IgD-negative memory B cell (primary cell): ENCODE measurements around the gene VAMP7. TPM values are rescaled to one million over a fixed set of nuclear protein-coding genes. Genes with fewer than 3 reads are reported as not detected.
"Not testable (repeated sequence)": the region's sequence is repeated elsewhere in the genome, so short reads cannot be mapped to it uniquely, and the experiment has no call there.

Experiments used
- H3K27ac Mint-ChIP-seq, 3 donors: one replicate each; pipeline ENCODE4 v1.8.0; 2020 to 2022; ENCODE audit warnings: mild to moderate bottlenecking in 3 of 3, mixed read lengths in 3 of 3, moderate library complexity in 1 of 3
- H3K27me3 Mint-ChIP-seq: one replicate; pipeline ENCODE4 v1.8.0; 2021; ENCODE audit warnings: mixed read lengths
- H3K36me3 Mint-ChIP-seq: one replicate; pipeline ENCODE4 v1.8.0; 2020; ENCODE audit warnings: mild to moderate bottlenecking, mixed read lengths
- H3K4me1 Mint-ChIP-seq, 3 donors: one replicate each; pipeline ENCODE4 v1.8.0; 2020 to 2022; ENCODE audit warnings: mixed read lengths in 3 of 3, mild to moderate bottlenecking in 1 of 3
- H3K4me3 Mint-ChIP-seq, 4 donors: one replicate each; pipeline ENCODE4 v1.8.0; 2020 to 2022; ENCODE audit warnings: mild to moderate bottlenecking in 4 of 4, mixed read lengths in 4 of 4, moderate library complexity in 3 of 4
- H3K9me3 Mint-ChIP-seq, 3 donors: one replicate each; pipeline ENCODE4 v1.8.0; 2020 to 2021; ENCODE audit warnings: mixed read lengths in 3 of 3, mild to moderate bottlenecking in 1 of 3
- polyA plus RNA-seq: library from polyadenylated mRNA; unstranded; fragments of 300-500 nt; fragmentation: Illumina TruSeq; gene quantifications from one replicate; pipeline ENCODE4 v1.2.3, GENCODE V29; 2021

Gene VAMP7
- 38.6 TPM for polyA plus RNA-seq

DNA sequence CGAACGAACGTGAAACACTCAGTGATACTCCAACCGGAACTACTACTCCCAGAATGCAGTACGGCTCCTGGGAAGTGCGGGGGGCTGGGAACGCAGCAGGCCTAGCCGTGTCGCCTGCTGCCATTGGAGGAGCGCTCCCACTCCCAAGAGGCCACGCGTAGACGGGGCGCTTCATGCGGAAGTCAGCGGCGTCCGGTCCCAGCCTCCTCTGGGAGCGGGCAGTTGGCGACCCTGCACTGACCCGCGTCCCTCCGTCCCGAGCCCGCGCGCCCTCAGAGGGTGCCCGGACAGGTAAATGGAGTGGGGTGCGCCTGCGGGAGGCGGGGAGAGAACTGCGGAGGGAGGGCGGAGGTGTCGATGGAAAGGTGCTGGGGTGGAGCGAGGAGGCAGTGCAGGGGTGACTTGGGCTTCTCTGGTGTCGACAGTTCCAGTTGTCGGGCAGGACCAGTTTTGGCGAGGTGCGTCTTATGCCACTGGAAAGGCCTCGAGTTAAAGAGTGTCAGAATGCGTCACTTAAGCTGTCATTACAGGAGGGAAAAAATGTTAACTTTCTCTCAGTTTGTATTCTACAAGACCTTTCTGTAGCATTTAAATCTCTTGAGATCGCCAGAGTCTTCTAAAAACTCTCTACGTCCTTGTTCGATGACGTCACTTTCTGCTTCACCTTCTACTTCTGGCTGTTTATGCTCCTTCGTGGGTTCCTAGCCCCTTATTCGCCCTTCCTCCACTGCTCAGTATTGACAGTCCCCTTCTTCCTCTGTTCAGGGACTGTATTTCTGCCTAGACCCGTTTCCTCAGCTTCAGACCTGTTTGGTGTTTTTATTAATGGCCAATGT is at the start of gene VAMP7:
VAMP7 (plus strand) TSS at position 188 of the 836 bp plus-strand sequence. CDS start 8,122 bp downstream, outside the sequence.
- H3K27ac Mint-ChIP-seq: peak within 1 kb of the TSS; percentile 83 to 92 (median 85)
- H3K27me3 Mint-ChIP-seq: peaks cover 2% of the 10 kb centered on the region
- peaks cover 18 to 25% (median 19%) of the 10 kb centered on the region in 3 donors for H3K4me1 Mint-ChIP-seq
- no peaks in the 10 kb centered on the region for H3K9me3 Mint-ChIP-seq
- H3K4me3 Mint-ChIP-seq: peak within 1 kb of the TSS; percentile 91 to 97 (median 96)
- peaks cover 2% of the 10 kb centered on the region for H3K36me3 Mint-ChIP-seq

GRCh38 chrX:155841232-155841631 is 39.9 kb upstream of the VAMP7 start:
- no peaks in the 10 kb centered on the region for H3K27me3 Mint-ChIP-seq
- no peak overlapping the region for H3K27ac Mint-ChIP-seq
- H3K36me3 Mint-ChIP-seq: no peaks in the 10 kb centered on the region
- H3K4me3 Mint-ChIP-seq: no peak overlapping the region
- H3K9me3 Mint-ChIP-seq: peaks cover 0 to 2% (median 0%) of the 10 kb centered on the region in 3 donors
- peaks cover 0 to 2% (median 0%) of the 10 kb centered on the region in 3 donors for H3K4me1 Mint-ChIP-seq

DNA sequence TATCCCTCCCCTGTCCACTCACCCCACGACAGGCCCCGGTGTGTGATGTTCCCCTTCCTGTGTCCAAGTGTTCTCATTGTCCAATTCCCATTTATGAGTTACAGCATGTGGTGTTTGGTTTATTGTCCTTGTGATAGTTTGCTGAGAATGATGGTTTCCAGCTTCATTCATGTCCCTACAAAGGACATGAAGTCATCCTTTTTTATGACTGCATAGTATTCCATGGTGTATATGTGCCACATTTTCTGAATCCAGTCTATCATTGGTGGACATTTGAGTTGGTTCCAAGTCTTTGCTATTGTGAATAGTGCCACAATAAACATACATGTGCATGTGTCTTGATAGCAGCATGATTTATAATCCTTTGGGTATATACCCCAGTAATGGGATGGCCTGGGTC is 29.4 kb upstream of the VAMP7 start:
- not testable (repeated sequence) for H3K36me3 Mint-ChIP-seq, H3K9me3 Mint-ChIP-seq, H3K4me1 Mint-ChIP-seq, H3K27ac Mint-ChIP-seq, H3K4me3 Mint-ChIP-seq, H3K27me3 Mint-ChIP-seq

DNA sequence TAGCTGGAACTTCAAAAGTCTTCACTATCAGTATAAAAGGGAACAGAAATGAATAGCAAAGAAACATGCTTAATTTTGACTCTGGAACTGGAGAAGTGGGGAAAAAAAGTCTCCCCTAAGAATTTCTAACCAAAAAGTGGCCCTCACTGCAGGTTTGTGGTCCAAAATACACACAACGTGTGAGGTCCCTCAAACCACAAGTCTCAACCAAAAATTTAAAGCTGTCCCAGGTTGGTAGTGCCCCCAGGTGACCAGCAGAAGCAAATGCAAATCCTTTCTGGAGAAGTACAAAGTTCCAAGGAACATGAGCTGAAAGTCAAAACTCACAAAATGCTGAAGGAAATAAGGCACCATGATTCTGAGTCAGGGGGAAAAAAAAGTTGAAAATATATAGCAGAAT is 23.6 kb upstream of the VAMP7 start:
- peaks cover 0 to 2% (median 0%) of the 10 kb centered on the region in 3 donors for H3K9me3 Mint-ChIP-seq
- peaks cover 4% of the 10 kb centered on the region for H3K27me3 Mint-ChIP-seq
- no peaks in the 10 kb centered on the region for H3K4me1 Mint-ChIP-seq
- no peak overlapping the region for H3K27ac Mint-ChIP-seq
- H3K4me3 Mint-ChIP-seq: no peak overlapping the region
- H3K36me3 Mint-ChIP-seq: no peaks in the 10 kb centered on the region

DNA sequence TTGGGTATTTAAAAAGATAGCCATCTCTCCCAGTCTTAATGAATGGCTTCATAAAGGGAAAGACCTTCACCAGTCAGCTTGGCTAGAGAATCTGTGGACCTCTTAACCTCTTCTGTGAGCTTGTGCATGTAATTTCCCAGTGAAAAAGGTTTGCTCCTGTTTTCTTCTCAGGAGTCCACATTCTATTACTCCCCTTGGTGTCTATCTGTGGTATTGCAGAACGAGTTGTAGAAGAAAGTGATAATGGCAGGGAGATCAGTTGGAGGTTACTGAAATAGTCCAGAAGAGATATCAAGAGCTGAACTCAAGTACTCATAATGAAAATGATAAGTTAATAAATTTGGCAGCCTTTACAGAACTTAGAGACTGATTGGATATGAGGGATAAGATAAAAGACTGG is 16.5 kb upstream of the VAMP7 start:
- no peak overlapping the region for H3K4me3 Mint-ChIP-seq
- no peak overlapping the region for H3K27ac Mint-ChIP-seq
- no peaks in the 10 kb centered on the region for H3K4me1 Mint-ChIP-seq
- H3K36me3 Mint-ChIP-seq: no peaks in the 10 kb centered on the region
- H3K9me3 Mint-ChIP-seq: peaks cover 7 to 14% (median 9%) of the 10 kb centered on the region in 3 donors
- H3K27me3 Mint-ChIP-seq: no peaks in the 10 kb centered on the region

DNA sequence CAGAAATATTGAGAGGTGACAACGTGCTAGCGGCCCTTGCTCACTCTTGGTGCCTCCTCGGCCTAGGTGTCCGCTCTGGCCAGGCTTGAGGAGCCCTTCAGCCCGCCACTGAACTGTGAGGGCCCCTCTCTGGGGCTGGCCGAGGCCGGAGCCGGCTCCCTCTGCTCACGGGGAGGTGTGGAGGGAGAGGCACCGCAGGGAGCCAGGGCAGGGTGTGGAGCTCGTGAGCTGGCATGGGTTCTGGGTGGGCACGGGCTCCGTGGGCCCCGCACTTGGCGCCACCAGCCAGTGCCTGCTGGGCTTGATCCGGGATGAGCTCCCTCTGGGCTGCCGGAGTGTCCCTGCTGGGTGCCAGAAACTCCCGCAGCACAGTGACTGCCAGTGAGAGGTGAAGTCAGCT is 16.0 kb upstream of the VAMP7 start:
- Mint-ChIP-seq H3K4me3 (no peak overlapping the region), H3K27ac (no peak overlapping the region), H3K4me1 (no peaks in the 10 kb centered on the region), H3K36me3 (no peaks in the 10 kb centered on the region), H3K27me3 (no peaks in the 10 kb centered on the region), H3K9me3 (peaks cover 9 to 14% (median 9%) of the 10 kb centered on the region in 3 donors)

GRCh38 chrX:155867821-155868220 is 13.3 kb upstream of the VAMP7 start:
- H3K27ac Mint-ChIP-seq: no peak overlapping the region
- no peaks in the 10 kb centered on the region for H3K4me1 Mint-ChIP-seq
- no peaks in the 10 kb centered on the region for H3K27me3 Mint-ChIP-seq
- no peak overlapping the region for H3K4me3 Mint-ChIP-seq
- peaks cover 9 to 14% (median 9%) of the 10 kb centered on the region in 3 donors for H3K9me3 Mint-ChIP-seq
- no peaks in the 10 kb centered on the region for H3K36me3 Mint-ChIP-seq

GRCh38 chrX:155870958-155871357 is 10.2 kb upstream of the VAMP7 start:
- Mint-ChIP-seq H3K4me1 (peaks cover 0 to 2% (median 0%) of the 10 kb centered on the region in 3 donors), H3K36me3 (no peaks in the 10 kb centered on the region), H3K27me3 (no peaks in the 10 kb centered on the region), H3K4me3 (no peak overlapping the region), H3K27ac (no peak overlapping the region), H3K9me3 (peaks cover 9 to 14% (median 9%) of the 10 kb centered on the region in 3 donors)

GRCh38 chrX:155871934-155872333 is 9.2 kb upstream of the VAMP7 start:
- Mint-ChIP-seq H3K9me3 (peaks cover 9 to 14% (median 9%) of the 10 kb centered on the region in 3 donors), H3K27ac (no peak overlapping the region), H3K4me3 (no peak overlapping the region), H3K4me1 (peaks cover 4 to 6% (median 4%) of the 10 kb centered on the region in 3 donors), H3K36me3 (no peaks in the 10 kb centered on the region), H3K27me3 (no peaks in the 10 kb centered on the region)

GRCh38 chrX:155873188-155873587 is 8.0 kb upstream of the VAMP7 start:
- Mint-ChIP-seq H3K4me3 (no peak overlapping the region), H3K4me1 (peaks cover 8 to 10% (median 9%) of the 10 kb centered on the region in 3 donors), H3K27me3 (peaks cover 2% of the 10 kb centered on the region), H3K27ac (no peak overlapping the region), H3K9me3 (peaks cover 4 to 5% (median 5%) of the 10 kb centered on the region in 3 donors), H3K36me3 (no peaks in the 10 kb centered on the region)

DNA sequence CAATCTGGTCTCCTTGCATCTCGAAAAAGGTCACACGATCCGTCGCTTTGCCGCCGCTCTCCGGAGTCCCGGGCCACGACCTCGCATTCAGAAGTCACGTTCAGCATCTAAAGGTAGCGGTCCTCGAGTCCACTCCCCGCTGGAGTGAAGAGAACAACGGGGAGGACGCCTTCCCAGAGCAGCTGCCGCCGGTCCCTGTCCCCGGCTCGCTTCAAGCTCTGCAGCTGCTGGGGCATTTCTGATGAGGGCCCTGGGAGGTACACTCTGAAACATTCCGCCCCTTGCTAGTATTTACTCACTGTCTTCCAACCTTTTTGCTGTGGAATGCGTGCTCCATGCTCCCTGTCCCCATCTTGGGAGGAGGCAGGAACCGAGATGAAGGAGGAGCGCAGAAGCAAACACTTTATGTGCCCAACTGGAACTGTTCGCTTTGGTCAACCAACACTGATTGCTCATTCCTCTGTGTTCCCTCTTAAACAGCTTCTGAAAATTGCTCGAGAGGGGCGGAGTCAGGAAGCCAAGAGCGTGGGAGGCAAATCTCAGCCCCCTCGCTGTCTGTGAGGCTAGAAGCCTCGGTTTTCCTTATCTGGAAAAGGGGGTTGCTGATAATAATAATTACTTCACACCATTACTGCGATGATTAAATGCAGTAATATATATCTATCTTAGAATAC is 6.4 kb upstream of the VAMP7 start:
- Mint-ChIP-seq H3K4me3 (peak overlapping the region in 3 of 4 donors; percentile 44 to 89 (median 65)), H3K9me3 (peaks cover 0 to 2% (median 0%) of the 10 kb centered on the region in 3 donors), H3K4me1 (peaks cover 8 to 10% (median 9%) of the 10 kb centered on the region in 3 donors), H3K36me3 (no peaks in the 10 kb centered on the region), H3K27ac (no peak overlapping the region), H3K27me3 (peaks cover 2% of the 10 kb centered on the region)

- peak overlapping the region; percentile 19 to 91 (median 55) for H3K4me3 Mint-ChIP-seq
- peaks cover 2% of the 10 kb centered on the region for H3K27me3 Mint-ChIP-seq
- peaks cover 9 to 18% (median 17%) of the 10 kb centered on the region in 3 donors for H3K4me1 Mint-ChIP-seq
- H3K9me3 Mint-ChIP-seq: no peaks in the 10 kb centered on the region
- H3K36me3 Mint-ChIP-seq: no peaks in the 10 kb centered on the region
- H3K27ac Mint-ChIP-seq: peak overlapping the region in 2 of 3 donors; percentile 12 to 25
Measured at GRCh38 chrX:155876704-155877103, 4.4 kb upstream of the VAMP7 start.

DNA sequence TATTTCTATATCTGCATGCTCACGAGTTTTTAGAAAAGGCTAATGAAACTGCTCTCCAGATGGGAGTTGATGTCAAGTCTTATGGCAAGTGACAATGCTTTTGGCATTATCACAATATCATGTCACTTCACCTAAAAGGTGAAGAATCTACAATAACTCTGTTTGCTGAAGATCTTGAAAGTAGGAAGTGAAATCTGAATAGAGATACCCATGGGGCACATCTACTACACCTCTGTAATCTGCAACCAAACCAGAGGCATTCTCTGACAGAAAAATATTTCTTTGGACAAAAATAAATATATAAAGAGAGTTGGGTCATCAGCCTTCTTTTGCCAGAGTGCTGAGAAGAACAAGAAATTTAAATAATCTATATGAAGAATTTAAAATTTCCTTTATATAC is 3.9 kb upstream of the VAMP7 start:
- H3K27ac Mint-ChIP-seq: peak overlapping the region in 2 of 3 donors; percentile 6 to 25
- peaks cover 13 to 18% (median 17%) of the 10 kb centered on the region in 3 donors for H3K4me1 Mint-ChIP-seq
- H3K27me3 Mint-ChIP-seq: peaks cover 2% of the 10 kb centered on the region
- H3K4me3 Mint-ChIP-seq: peak overlapping the region; percentile 19 to 91 (median 60)
- H3K9me3 Mint-ChIP-seq: no peaks in the 10 kb centered on the region
- H3K36me3 Mint-ChIP-seq: no peaks in the 10 kb centered on the region

GRCh38 chrX:155880586-155881157 is 473 bp upstream of the VAMP7 start:
- Mint-ChIP-seq H3K27me3 (peaks cover 2% of the 10 kb centered on the region), H3K27ac (peak overlapping the region; percentile 83 to 92 (median 85)), H3K36me3 (peaks cover 2% of the 10 kb centered on the region), H3K4me3 (peak overlapping the region; percentile 91 to 97 (median 96)), H3K4me1 (peaks cover 18 to 22% (median 19%) of the 10 kb centered on the region in 3 donors), H3K9me3 (no peaks in the 10 kb centered on the region)

GRCh38 chrX:155886409-155886808 is 5.3 kb downstream of the VAMP7 start:
- Mint-ChIP-seq H3K27ac (no peak overlapping the region), H3K4me1 (peaks cover 5 to 25% (median 6%) of the 10 kb centered on the region in 3 donors), H3K27me3 (no peaks in the 10 kb centered on the region), H3K4me3 (no peak overlapping the region), H3K36me3 (peaks cover 2% of the 10 kb centered on the region), H3K9me3 (no peaks in the 10 kb centered on the region)
